Smooth muscle cell (in vitro differentiated cells): ENCODE data around the gene BCORL1. TPM values are rescaled to one million over a fixed set of nuclear protein-coding genes. Genes with fewer than 3 reads are reported as not detected.

Source experiments
- DNase-seq: peaks from one replicate; lab custom pipeline; 2025; ENCODE audit not compliant: unreplicated experiment; lab: John Stamatoyannopoulos, UW
- H2AFZ ChIP-seq: fragments of 200-600 bp; sonication (generic); 2 replicates; pipeline ENCODE4 v1.6.0; 2016; ENCODE audit warnings: antibody characterized with exemption, low read depth, mild to moderate bottlenecking
- H3F3A ChIP-seq: fragments of 200-600 bp; sonication (generic); 2 replicates; pipeline ENCODE4 v1.6.0; 2017; ENCODE audit warnings: antibody characterized with exemption, low read depth
- H3K27ac ChIP-seq: fragments of 200-600 bp; sonication (generic); 2 replicates; pipeline ENCODE4 v1.5.1; 2016; ENCODE audit warnings: low read depth, mild to moderate bottlenecking
- H3K27me3 ChIP-seq: fragments of 200-600 bp; sonication (generic); 2 replicates; pipeline ENCODE4 v1.6.1; 2016; ENCODE audit warnings: low read depth, mild to moderate bottlenecking
- H3K36me3 ChIP-seq: fragments of 200-600 bp; sonication (generic); 2 replicates; pipeline ENCODE4 v1.5.1; 2016; ENCODE audit warnings: low read depth
- H3K4me1 ChIP-seq: fragments of 200-600 bp; sonication (generic); 2 replicates; pipeline ENCODE4 v1.5.1; 2016; ENCODE audit warnings: low read depth
- H3K4me2 ChIP-seq: fragments of 200-600 bp; sonication (generic); 2 replicates; pipeline ENCODE4 v1.6.0; 2016; ENCODE audit warnings: mild to moderate bottlenecking
- H3K4me3 ChIP-seq: fragments of 200-600 bp; sonication (generic); 2 replicates; pipeline ENCODE4 v1.5.1; 2016; ENCODE audit warnings: mild to moderate bottlenecking
- H3K79me2 ChIP-seq: fragments of 200-600 bp; sonication (generic); 2 replicates; pipeline ENCODE4 v1.6.0; 2016; ENCODE audit warnings: low read depth, mild to moderate bottlenecking
- H3K9ac ChIP-seq: fragments of 200-600 bp; sonication (generic); 2 replicates; pipeline ENCODE4 v1.6.0; 2016; ENCODE audit warnings: low read depth
- H3K9me3 ChIP-seq: fragments of 200-600 bp; sonication (generic); replicated peaks from 2 replicates; pipeline ENCODE4 v1.5.1; 2016; ENCODE audit warnings: low read depth
- H4K20me1 ChIP-seq: fragments of 200-600 bp; sonication (generic); 2 replicates; pipeline ENCODE4 v1.6.0; 2016; ENCODE audit warnings: low read depth
- CTCF ChIP-seq: fragments of 200-600 bp; sonication (generic); IDR thresholded peaks from 2 replicates; pipeline ENCODE4 v1.5.1; 2017; ENCODE audit warnings: borderline replicate concordance, mild to moderate bottlenecking, antibody characterized with exemption; ENCODE audit not compliant: insufficient read depth, poor library complexity, severe bottlenecking
- WGBS: methylation state at CpG from one replicate; pipeline ENCODE4 v1.1.7; 2016; ENCODE audit warnings: low lambda C conversion rate; 5-methylcytosine and 5-hydroxymethylcytosine counted together
- polyA plus RNA-seq: library from polyadenylated mRNA; unstranded; fragments of >200 nt; fragmentation: Nextera tagmentation; extraction: Ambion mirVana; gene quantifications from 2 replicates; pipeline ENCODE4 v1.2.1, GENCODE V29; 2016
- total RNA-seq: library from RNA; depleted of rRNA; stranded (reverse); fragments of >200 nt; gene quantifications from 2 replicates; pipeline ENCODE4 v1.2.3, GENCODE V29; 2014

Gene BCORL1
- total and polyA plus RNA-seq, 2 experiments from 2014 or later = 3.0 to 8.0 TPM

- H3K27me3 ChIP-seq = no peaks in the 10 kb centered on the region
- no peak overlapping the region for H3K4me2 ChIP-seq
- H3K4me3 ChIP-seq = no peak overlapping the region
- WGBS = 73% methylated on average over 18 of the region's 18 CpGs
- H3K9me3 ChIP-seq = no peaks in the 10 kb centered on the region
- no peak overlapping the region for H3K27ac ChIP-seq
- no peaks in the 10 kb centered on the region for H4K20me1 ChIP-seq
- no peak for TF ChIP-seq CTCF
- no peak overlapping the region for H2AFZ ChIP-seq
- H3K79me2 ChIP-seq = no peaks in the 10 kb centered on the region
- no peak overlapping the region for H3K9ac ChIP-seq
- H3K4me1 ChIP-seq = no peaks in the 10 kb centered on the region
- DNase-seq = no peak
- H3F3A ChIP-seq = no peaks in the 10 kb centered on the region
- no peaks in the 10 kb centered on the region for H3K36me3 ChIP-seq
Observed at GRCh38 chrX:130055899-130056298, 73.5 kb downstream of the BCORL1 start.

GRCh38 chrX:130057209-130057608 lies 74.8 kb downstream of the BCORL1 start:
- H3K27ac ChIP-seq = no peak overlapping the region
- no peaks in the 10 kb centered on the region for H3K36me3 ChIP-seq
- WGBS = 89% methylated on average over 9 of the region's 9 CpGs
- H3K9me3 ChIP-seq = no peaks in the 10 kb centered on the region
- no peak overlapping the region for H2AFZ ChIP-seq
- no peak for DNase-seq
- no peaks in the 10 kb centered on the region for H3K27me3 ChIP-seq
- no peak overlapping the region for H3K4me3 ChIP-seq
- no peak overlapping the region for H3K4me2 ChIP-seq
- H3K9ac ChIP-seq = no peak overlapping the region
- no peaks in the 10 kb centered on the region for H3F3A ChIP-seq
- H4K20me1 ChIP-seq = no peaks in the 10 kb centered on the region
- H3K79me2 ChIP-seq = no peaks in the 10 kb centered on the region
- no peaks in the 10 kb centered on the region for H3K4me1 ChIP-seq
- TF ChIP-seq CTCF = no peak

GRCh38 chrX:130058652-130059051 lies 76.2 kb downstream of the BCORL1 start:
- no peaks in the 10 kb centered on the region for H4K20me1 ChIP-seq
- WGBS = 75% methylated on average over 7 of the region's 7 CpGs
- no peaks in the 10 kb centered on the region for H3K27me3 ChIP-seq

More at GRCh38 chrX:130058652-130059051, 76.2 kb downstream of the BCORL1 start:
- Histone ChIP-seq H3K9ac (no peak overlapping the region), H3K4me3 (no peak overlapping the region), H3K4me2 (no peak overlapping the region), H3K79me2 (no peaks in the 10 kb centered on the region), H3K9me3 (no peaks in the 10 kb centered on the region), H2AFZ (no peak overlapping the region), H3K4me1 (no peaks in the 10 kb centered on the region), H3K36me3 (no peaks in the 10 kb centered on the region), H3K27ac (no peak overlapping the region), H3F3A (no peaks in the 10 kb centered on the region)
- DNase-seq = no peak
- no peak for TF ChIP-seq CTCF
